DLD1 (cell line): ENCODE measurements around the gene PTGS1.
"Not testable (repeated sequence)": the region's sequence is repeated elsewhere in the genome, so short reads cannot be mapped to it uniquely, and the experiment has no call there.

Experiments used
- in situ Hi-C: cut with HindIII; loops from 2 replicates; pipeline ENCODE4 v1.10.0; 2017; ENCODE audit warnings: low sequenced_read_pairs

The PTGS1 gene

GRCh38 chr9:122346478-122347347, 24.1 kb upstream of the PTGS1 start:
- in situ Hi-C loops = no loop called here

- in situ Hi-C loops = no loop called here
Observed at GRCh38 chr9:122347348-122348287, 23.2 kb upstream of the PTGS1 start.

- in situ Hi-C loops = no loop called here
Observed at GRCh38 chr9:122348288-122348777, 22.5 kb upstream of the PTGS1 start.

GRCh38 chr9:122348791-122349190, 22.0 kb upstream of the PTGS1 start:
- in situ Hi-C loops = no loop called here

GRCh38 chr9:122349201-122349600, 21.6 kb upstream of the PTGS1 start:
- in situ Hi-C loops = no loop called here

GRCh38 chr9:122350577-122351355, 20.1 kb upstream of the PTGS1 start:
- in situ Hi-C loops = no loop called here

- in situ Hi-C loops = no loop called here
Observed at GRCh38 chr9:122354536-122355199, 16.2 kb upstream of the PTGS1 start.

GRCh38 chr9:122355336-122355875, 15.4 kb upstream of the PTGS1 start:
- in situ Hi-C loops = no loop called here

GRCh38 chr9:122356627-122357026, 14.2 kb upstream of the PTGS1 start:
- in situ Hi-C loops = no loop called here

- in situ Hi-C loops = no loop called here
Observed at GRCh38 chr9:122360891-122361290, 9.9 kb upstream of the PTGS1 start.

GRCh38 chr9:122363131-122363530, 7.7 kb upstream of the PTGS1 start:
- in situ Hi-C loops = not testable (repeated sequence)

- in situ Hi-C loops = no loop called here
Observed at GRCh38 chr9:122364117-122364782, 6.6 kb upstream of the PTGS1 start.

- in situ Hi-C loops = no loop called here
Observed at GRCh38 chr9:122364783-122365150, 6.1 kb upstream of the PTGS1 start.

GRCh38 chr9:122366074-122366660, 4.7 kb upstream of the PTGS1 start:
- in situ Hi-C loops = no loop called here

GRCh38 chr9:122367065-122367464, 3.8 kb upstream of the PTGS1 start:
- in situ Hi-C loops = no loop called here

GRCh38 chr9:122367774-122368460, 2.9 kb upstream of the PTGS1 start:
- in situ Hi-C loops = no loop called here

- in situ Hi-C loops = no loop called here
Observed at GRCh38 chr9:122368642-122369041, 2.2 kb upstream of the PTGS1 start.

GRCh38 chr9:122370303-122370702, 521 bp upstream of the PTGS1 start:
- in situ Hi-C loops = no loop called here

GRCh38 chr9:122371846-122372245, 1.0 kb downstream of the PTGS1 start:
- in situ Hi-C loops = no loop called here
